HepG2 (cell line): ENCODE results near the gene UNC5B. TPM values are rescaled to one million over a fixed set of nuclear protein-coding genes. Genes with fewer than 3 reads are reported as not detected.

Source experiments
- ATAC-seq: fragments of 200-7000 bp; cut with Tn5 transposase; 3 replicates; pipeline ENCODE4 v1.9.1; 2020; ENCODE audit warnings: mild to moderate bottlenecking, moderate library complexity
- BruUV-seq: library from RNA; stranded (reverse); fragments of 400-500 nt; replicated peaks from 2 replicates; lab custom pipeline; 2021; lab: Mats Ljungman, UMichigan
- CTCF ChIA-PET: fragments of 300-600 bp; formaldehyde crosslinking; extraction: SDS; loops from one replicate; lab custom pipeline; 2021; ENCODE audit warnings: low total read pairs, inconsistent platforms, low intra/inter-chr PET ratio; lab: Yijun Ruan, JAX
- POLR2A ChIA-PET: fragments of 350-600 bp; sonication (Branson Sonifier 250); formaldehyde crosslinking; loops from one replicate; lab custom pipeline; 2020; ENCODE audit warnings: antibody characterized with exemption, inconsistent platforms; lab: Yijun Ruan, JAX
- DNase-seq: peaks from one replicate; pipeline ENCODE4 v3.0.0-alpha.2; 2015; ENCODE audit warnings: low spot score
- FAIRE-seq: peaks from 3 replicates; lab custom pipeline; 2011; peaks lifted over from hg19 to GRCh38; lab: Jason Lieb, UNC
- H2AFZ ChIP-seq: one replicate; pipeline ENCODE4 v1.6.1; 2011; ENCODE audit warnings: low read length, inconsistent platforms
- H3K27ac ChIP-seq: fragments of 300-600 bp; 3 replicates; pipeline ENCODE4 v1.8.0; 2011; ENCODE audit warnings: mixed run types, mild to moderate bottlenecking, mixed read lengths, low read length, inconsistent platforms; ENCODE audit not compliant: insufficient read depth; ENCODE audit errors: extremely low read length
- H3K27me3 ChIP-seq, 2 experiments: fragments of 200-600 bp in 1 of 2; 2 replicates in 1 of 2; 3 replicates in 1 of 2; pipeline versions ENCODE4 v1.6.0 to v1.8.0; 2011; ENCODE audit warnings: low read length in 2 of 2, mild to moderate bottlenecking in 2 of 2, moderate library complexity in 2 of 2, inconsistent platforms in 1 of 2; ENCODE audit not compliant: insufficient read depth in 2 of 2, control insufficient read depth in 1 of 2
- H3K36me3 ChIP-seq, 2 experiments: fragments of 200-600 bp in 1 of 2; replicated peaks in 1 of 2; 2 replicates in 1 of 2; 3 replicates in 1 of 2; pipeline versions ENCODE4 v1.5.1 to v1.8.0; 2011; ENCODE audit warnings: low read length in 2 of 2, inconsistent platforms in 1 of 2; ENCODE audit not compliant: insufficient read depth in 2 of 2, control insufficient read depth in 1 of 2
- H3K4me1 ChIP-seq: 2 replicates; pipeline ENCODE4 v1.5.1; 2012; ENCODE audit warnings: low read length, inconsistent platforms; ENCODE audit not compliant: insufficient read depth
- H3K4me2 ChIP-seq: 2 replicates; pipeline ENCODE4 v1.6.0; 2011; ENCODE audit warnings: low read depth, low read length, inconsistent platforms
- H3K4me3 ChIP-seq, 3 experiments: fragments of 200-600 bp in 1 of 3; sonication (generic), shearing (Covaris generic) in 1 of 3; replicated peaks in 1 of 3; 2 replicates each; pipeline ENCODE4 v1.5.1; 2011 to 2016; ENCODE audit warnings: low read length in 3 of 3, inconsistent platforms in 2 of 3, low read depth in 2 of 3, mild to moderate bottlenecking in 2 of 3, control low read depth in 1 of 3, mixed read lengths in 1 of 3; ENCODE audit not compliant: insufficient read depth in 1 of 3
- H3K79me2 ChIP-seq: one replicate; pipeline ENCODE4 v1.6.1; 2011; ENCODE audit warnings: low read length, inconsistent platforms; ENCODE audit not compliant: insufficient read depth
- H3K9ac ChIP-seq: 2 replicates; pipeline ENCODE4 v1.6.0; 2011; ENCODE audit warnings: mild to moderate bottlenecking, low read depth, low read length, inconsistent platforms; ENCODE audit not compliant: insufficient read depth
- H3K9me3 ChIP-seq: 2 replicates; pipeline ENCODE4 v1.5.1; 2012; ENCODE audit warnings: mild to moderate bottlenecking, low read length
- H4K20me1 ChIP-seq: 2 replicates; pipeline ENCODE4 v1.6.0; 2011; ENCODE audit warnings: inconsistent platforms, mild to moderate bottlenecking, low read length, moderate library complexity; ENCODE audit not compliant: insufficient read depth
- ARID2 ChIP-seq: sonication (generic); formaldehyde crosslinking; IDR thresholded peaks from 2 replicates; pipeline ENCODE4 v1.8.1; 2022; ENCODE audit warnings: mild to moderate bottlenecking, missing genetic modification reagents, borderline replicate concordance
- ONECUT2 ChIP-seq: sonication (generic); formaldehyde crosslinking; IDR thresholded peaks from 2 replicates; pipeline ENCODE4 v1.4.0; 2020; ENCODE audit warnings: missing genetic modification reagents
- WGBS: methylation state at CpG from one replicate; pipeline ENCODE4 v1.1.6; 2017; ENCODE audit warnings: low lambda C conversion rate; 5-methylcytosine and 5-hydroxymethylcytosine counted together
- in situ Hi-C: cut with HindIII; loops from 2 replicates; pipeline ENCODE4 v1.10.0; 2017; ENCODE audit warnings: low pct_unique_long_range_greater_than_20kb; ENCODE audit not compliant: extremely low pct_ligation_motif_present
- intact Hi-C: fragments of 100-400 bp; cut with micrococcal nuclease; formaldehyde crosslinking; loops from one replicate; pipeline ENCODE4 v1.10.0; 2022; ENCODE audit not compliant: unreplicated experiment
- polyA plus RNA-seq, 8 experiments: library from polyadenylated mRNA; depleted of rRNA in 3 of 8; stranded (reverse) in 7 of 8; unstranded in 1 of 8; fragments of >200 nt; fragmentation: Illumina TruSeq in 4 of 8; extraction: Trizol in 4 of 8; gene quantifications; 2 replicates each; pipeline versions ENCODE4 v1.2.1 to v1.2.3, GENCODE V29; 2011 to 2016; ENCODE audit warnings: low read depth in 4 of 8, missing spikeins in 1 of 8, mixed read lengths in 1 of 8; ENCODE audit not compliant: insufficient read depth in 1 of 8
- total RNA-seq, 5 experiments: library from RNA; depleted of rRNA; stranded (reverse); fragments of >200 nt; fragmentation: Illumina TruSeq; extraction: Trizol; gene quantifications; 2 replicates each; pipeline ENCODE4 v1.2.3, GENCODE V29; 2016; ENCODE audit warnings: low read depth in 1 of 5
- TF ChIP-seq, protein P1 (sequence below): sonication (generic); formaldehyde crosslinking; conservative IDR thresholded peaks from 2 replicates; pipeline ENCODE4 v1.4.0; 2020; ENCODE audit warnings: missing genetic modification reagents

Gene UNC5B
- total and polyA plus RNA-seq, 2 of the 13 experiments (the other 11 are each of a cell fraction or from before 2014, with no cell fraction given): 0.07 TPM

DNA sequence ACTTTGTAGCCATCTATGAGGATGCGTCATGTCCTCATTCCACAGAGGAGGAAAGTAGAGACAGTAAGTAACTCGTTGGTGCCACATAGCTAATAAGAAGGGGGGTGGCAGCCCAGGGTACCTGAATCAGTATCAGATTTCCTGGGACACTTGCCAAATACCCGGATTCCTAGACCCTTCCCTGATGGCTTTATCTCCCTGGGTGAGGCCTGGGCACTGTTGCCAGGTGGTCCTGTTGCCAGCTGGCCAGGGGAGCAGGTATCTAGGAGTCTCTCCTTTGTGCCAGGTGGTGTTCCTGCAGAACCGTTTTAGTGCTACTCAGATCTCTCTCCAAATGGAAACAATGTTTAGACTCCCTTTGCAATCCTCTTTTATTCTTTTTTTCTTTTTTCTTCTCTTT, 119.4 kb downstream of the UNC5B start (continued):
- TF ChIP-seq, protein P1, sequence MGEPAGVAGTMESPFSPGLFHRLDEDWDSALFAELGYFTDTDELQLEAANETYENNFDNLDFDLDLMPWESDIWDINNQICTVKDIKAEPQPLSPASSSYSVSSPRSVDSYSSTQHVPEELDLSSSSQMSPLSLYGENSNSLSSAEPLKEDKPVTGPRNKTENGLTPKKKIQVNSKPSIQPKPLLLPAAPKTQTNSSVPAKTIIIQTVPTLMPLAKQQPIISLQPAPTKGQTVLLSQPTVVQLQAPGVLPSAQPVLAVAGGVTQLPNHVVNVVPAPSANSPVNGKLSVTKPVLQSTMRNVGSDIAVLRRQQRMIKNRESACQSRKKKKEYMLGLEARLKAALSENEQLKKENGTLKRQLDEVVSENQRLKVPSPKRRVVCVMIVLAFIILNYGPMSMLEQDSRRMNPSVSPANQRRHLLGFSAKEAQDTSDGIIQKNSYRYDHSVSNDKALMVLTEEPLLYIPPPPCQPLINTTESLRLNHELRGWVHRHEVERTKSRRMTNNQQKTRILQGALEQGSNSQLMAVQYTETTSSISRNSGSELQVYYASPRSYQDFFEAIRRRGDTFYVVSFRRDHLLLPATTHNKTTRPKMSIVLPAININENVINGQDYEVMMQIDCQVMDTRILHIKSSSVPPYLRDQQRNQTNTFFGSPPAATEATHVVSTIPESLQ (CRISPR knock-in tag): no peak

DNA sequence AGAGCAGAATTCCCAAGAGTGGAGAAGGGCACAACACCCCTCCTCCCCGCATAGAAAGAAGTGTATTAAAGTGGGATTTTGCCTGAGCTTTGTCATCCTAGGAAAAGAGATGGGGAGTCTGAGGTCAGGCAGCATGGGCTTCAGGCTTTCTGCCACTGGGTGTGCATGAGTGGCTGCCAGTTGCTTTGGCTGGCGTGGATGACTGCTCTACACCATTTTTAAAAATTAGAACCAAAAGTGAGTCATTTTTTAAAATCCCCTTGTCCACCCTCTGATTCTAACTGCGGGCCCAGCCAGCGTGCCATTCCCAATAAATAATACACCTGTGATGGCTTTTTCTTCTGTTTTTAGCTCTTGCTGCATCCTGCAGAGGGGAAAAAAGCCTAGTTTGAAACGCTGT, 120.1 kb downstream of the UNC5B start:
- intact Hi-C loops: no loop called here
- Histone ChIP-seq H3K79me2 (peaks cover 17% of the 10 kb centered on the region), H3K27me3 (no peaks in the 10 kb centered on the region), H3K4me2 (0 out of 2 replicates have a peak overlapping the region, but pooled peaks have one; percentile 82), H3K36me3 (peaks cover 12 to 17% of the 10 kb centered on the region in 2 experiments), H3K9me3 (no peaks in the 10 kb centered on the region), H4K20me1 (no peaks in the 10 kb centered on the region), H3K4me3 (no peak overlapping the region), H3K4me1 (peaks cover 81% of the 10 kb centered on the region), H3K27ac (peak overlapping the region; percentile 92), H2AFZ (no peak overlapping the region), H3K9ac (0 out of 2 replicates have a peak overlapping the region, but pooled peaks have one; percentile 67)
- no TSS peak for BruUV-seq
- in situ Hi-C loops: loop anchor here (25.0 kb wide), 1 partner anchor 705 kb away; no protein-coding TSS in a partner anchor
- CTCF ChIA-PET: no interaction called here
- DNase-seq (no peak), FAIRE-seq (no peak), ATAC-seq (no peak)
- POLR2A ChIA-PET: interaction anchor here (2.5 to 16.7 kb wide), 4 partner anchors 7 to 15 kb away, joined by 14 to 210 read pairs (median 51); partner anchors contain the start of gene SLC29A3
- WGBS: 92% methylated on average over 5 of the region's 5 CpGs
- TF ChIP-seq ARID2 (0 out of 2 replicates have a peak, but pooled peaks have one; percentile 20), ONECUT2 (CRISPR knock-in tag) (no peak)
